Muscle of back (tissue), 11 donors: Measurements from ENCODE around the gene STX5. TPM values are rescaled to one million over a fixed set of nuclear protein-coding genes. Genes with fewer than 3 reads are reported as not detected.
A peak's percentile ranks its signal among the peaks of the same experiment; 100 is the strongest.
"Not testable (repeated sequence)": the region's sequence is repeated elsewhere in the genome, so short reads cannot be mapped to it uniquely, and the experiment has no call there.

Experiments
- DNase-seq, 3 donors: peaks; one replicate each; pipeline versions ENCODE4 v3.0.0 to v3.0.0-alpha.2; 2013
- polyA plus RNA-seq, 10 donors: library from polyadenylated mRNA; unstranded; fragments of 120-200 nt; gene quantifications; one replicate each; pipeline ENCODE4 v1.2.1, GENCODE V29; 2013; ENCODE audit not compliant: insufficient read length in 10 of 10

The STX5 gene
- polyA plus RNA-seq, 10 donors: 32.7 to 42.6 (median 35.0) TPM

GRCh38 chr11:62788991-62789390, 42.9 kb downstream of the STX5 start:
- no peak for DNase-seq

GRCh38 chr11:62787005-62787759, 44.7 kb downstream of the STX5 start, which contains the start of gene TMEM179B:
Gene TMEM179B (plus strand): TSS chr11:62787402. CDS start chr11:62787432, 30 bp downstream.
- peak; percentile 98 to 99 (median 99) for DNase-seq

- DNase-seq: peak; percentile 85 to 96 (median 93)
Measured at GRCh38 chr11:62786318-62787004, 45.4 kb downstream of the STX5 start.

GRCh38 chr11:62782753-62783152, 49.1 kb downstream of the STX5 start:
- no peak for DNase-seq

- DNase-seq: no peak
Measured at GRCh38 chr11:62778441-62778840, 53.4 kb downstream of the STX5 start.

- DNase-seq: no peak
Measured at GRCh38 chr11:62777389-62777788, 54.5 kb downstream of the STX5 start.

GRCh38 chr11:62775646-62776045, 56.2 kb downstream of the STX5 start:
- no peak for DNase-seq

GRCh38 chr11:62774407-62774806, 57.4 kb downstream of the STX5 start:
- no peak for DNase-seq

- DNase-seq: peak; percentile 97 to 99 (median 98)
Measured at GRCh38 chr11:62771144-62772021, 60.5 kb downstream of the STX5 start, which contains the start of gene TAF6L. Gene TAF6L (plus strand): TSS chr11:62771396. CDS start chr11:62775784, 4,388 bp downstream.

- DNase-seq: no peak
Measured at GRCh38 chr11:62770778-62771143, 61.1 kb downstream of the STX5 start.

GRCh38 chr11:62760867-62761227, 71.0 kb downstream of the STX5 start:
- DNase-seq: not testable (repeated sequence)

- no peak for DNase-seq
Measured at GRCh38 chr11:62757846-62758788, 73.7 kb downstream of the STX5 start.

Other genes with a start within 250 kb of the STX5 start
- 10 to 100 TPM; 11.6 to 17.7 (median 13.8) TPM for gene TUT1, start 240.5 kb downstream of the STX5 start, polyA plus RNA-seq
- gene MTA2, start 230.2 kb downstream of the STX5 start, polyA plus RNA-seq: 10 to 100 TPM; 36.9 to 56.4 (median 44.1) TPM
- 10 to 100 TPM; 11.9 to 25.3 (median 17.7) TPM for gene EML3, start 219.3 kb downstream of the STX5 start, polyA plus RNA-seq
- gene ROM1, start 218.8 kb downstream of the STX5 start, polyA plus RNA-seq: 1 to 10 TPM in 8 of 10 donors, under 1 TPM in 2; 0.69 to 2.4 (median 1.6) TPM
- 10 to 100 TPM; 13.3 to 22.3 (median 18.7) TPM for gene B3GAT3, start 210.1 kb downstream of the STX5 start, polyA plus RNA-seq
- gene GANAB, start 185.4 kb downstream of the STX5 start, polyA plus RNA-seq: 100 to 1,000 TPM; 145 to 211 (median 165) TPM
- gene INTS5, start 178.7 kb downstream of the STX5 start, polyA plus RNA-seq: 10 to 100 TPM in 6 of 10 donors, 1 to 10 TPM in 4; 9.0 to 13.9 (median 11.1) TPM
- gene C11orf98, start 166.8 kb downstream of the STX5 start, polyA plus RNA-seq: 10 to 100 TPM; 30.0 to 44.8 (median 33.0) TPM
- 1 to 10 TPM; 1.8 to 4.9 (median 3.1) TPM for gene CSKMT, start 166.7 kb downstream of the STX5 start, polyA plus RNA-seq
- 1 to 10 TPM; 4.5 to 8.3 (median 5.7) TPM for gene UQCC3, start 160.4 kb downstream of the STX5 start, polyA plus RNA-seq
- gene LBHD1, start 159.8 kb downstream of the STX5 start, polyA plus RNA-seq: 1 to 10 TPM; 3.0 to 8.4 (median 6.6) TPM
- 100 to 1,000 TPM in 9 of 10 donors, 10 to 100 TPM in 1; 96.1 to 155 (median 130) TPM for gene UBXN1, start 153.0 kb downstream of the STX5 start, polyA plus RNA-seq
- gene LRRN4CL, start 142.5 kb downstream of the STX5 start, polyA plus RNA-seq: 10 to 100 TPM; 12.8 to 31.1 (median 20.4) TPM
- gene BSCL2, start 124.6 kb downstream of the STX5 start, polyA plus RNA-seq: 10 to 100 TPM; 15.1 to 24.5 (median 22.0) TPM
- gene GNG3, start 124.4 kb downstream of the STX5 start, polyA plus RNA-seq: 1 to 10 TPM in 2 of 10 donors, under 1 TPM in 5, not detected in 3; 0.35 to 1.5 (median 0.66) TPM
- gene HNRNPUL2, start 104.6 kb downstream of the STX5 start, polyA plus RNA-seq: 10 to 100 TPM; 40.7 to 61.0 (median 47.6) TPM
- gene TTC9C, start 103.6 kb downstream of the STX5 start, polyA plus RNA-seq: 10 to 100 TPM; 22.8 to 32.2 (median 30.1) TPM
- 1 to 10 TPM; 3.2 to 5.1 (median 3.9) TPM for gene ZBTB3, start 77.9 kb downstream of the STX5 start, polyA plus RNA-seq
- gene POLR2G, start 70.5 kb downstream of the STX5 start, polyA plus RNA-seq: 100 to 1,000 TPM in 1 of 10 donors, 10 to 100 TPM in 9; 81.9 to 102 (median 89.2) TPM
- gene TAF6L, start 60.7 kb downstream of the STX5 start, polyA plus RNA-seq: 10 to 100 TPM; 11.5 to 16.6 (median 14.2) TPM
- 10 to 100 TPM; 24.7 to 29.1 (median 27.6) TPM for gene TMEM179B, start 44.6 kb downstream of the STX5 start, polyA plus RNA-seq
- 10 to 100 TPM; 10.6 to 17.0 (median 15.2) TPM for gene TMEM223, start 40.0 kb downstream of the STX5 start, polyA plus RNA-seq
- 10 to 100 TPM; 59.6 to 85.7 (median 65.7) TPM for gene NXF1, start 26.6 kb downstream of the STX5 start, polyA plus RNA-seq
- gene TEX54, start 790 bp upstream of the STX5 start, polyA plus RNA-seq: not detected
- 10 to 100 TPM; 25.5 to 35.1 (median 31.0) TPM for gene WDR74, start 7.5 kb upstream of the STX5 start, polyA plus RNA-seq
- gene SLC3A2, start 48.8 kb upstream of the STX5 start, polyA plus RNA-seq: 10 to 100 TPM; 33.4 to 60.9 (median 42.8) TPM
- under 1 TPM in 4 of 10 donors, not detected in 6; 0.05 to 0.49 (median 0.24) TPM for gene CHRM1, start 89.3 kb upstream of the STX5 start, polyA plus RNA-seq
- under 1 TPM in 3 of 10 donors, not detected in 7; 0.07 to 0.10 (median 0.10) TPM for gene SLC22A6, start 152.9 kb upstream of the STX5 start, polyA plus RNA-seq
- gene SLC22A8, start 183.8 kb upstream of the STX5 start, polyA plus RNA-seq: under 1 TPM in 1 of 10 donors, not detected in 9; 0.18 TPM